ENCODE results near the gene MRPS33. TPM values are rescaled to one million over a fixed set of nuclear protein-coding genes. Genes with fewer than 3 reads are reported as not detected.
A peak's percentile ranks its signal among the peaks of the same experiment; 100 is the strongest.

MRPS33 gene
- total RNA-seq, 1 donor, result 23.2 TPM

- H3K4me2 ChIP-seq (ENCODE audit: insufficient read depth, low read length), result peak overlapping the region; percentile 96
- H3K4me3 ChIP-seq (ENCODE audit: insufficient read depth, low read length), result no peak overlapping the region
- H3K9me3 ChIP-seq (ENCODE audit: low read depth, low read length), result no peaks in the 10 kb centered on the region
- no peak for DNase-seq (ENCODE audit: insufficient read length, low spot score, missing footprints)
- no peaks in the 10 kb centered on the region for H3K27me3 ChIP-seq (ENCODE audit: insufficient read depth, low read length)
- H3K27ac ChIP-seq (ENCODE audit: low read depth, low read length), result peak overlapping the region; percentile 91
- H3K4me1 ChIP-seq (ENCODE audit: insufficient read depth, low read length), result peaks cover 21% of the 10 kb centered on the region
- TF ChIP-seq, protein P1, sequence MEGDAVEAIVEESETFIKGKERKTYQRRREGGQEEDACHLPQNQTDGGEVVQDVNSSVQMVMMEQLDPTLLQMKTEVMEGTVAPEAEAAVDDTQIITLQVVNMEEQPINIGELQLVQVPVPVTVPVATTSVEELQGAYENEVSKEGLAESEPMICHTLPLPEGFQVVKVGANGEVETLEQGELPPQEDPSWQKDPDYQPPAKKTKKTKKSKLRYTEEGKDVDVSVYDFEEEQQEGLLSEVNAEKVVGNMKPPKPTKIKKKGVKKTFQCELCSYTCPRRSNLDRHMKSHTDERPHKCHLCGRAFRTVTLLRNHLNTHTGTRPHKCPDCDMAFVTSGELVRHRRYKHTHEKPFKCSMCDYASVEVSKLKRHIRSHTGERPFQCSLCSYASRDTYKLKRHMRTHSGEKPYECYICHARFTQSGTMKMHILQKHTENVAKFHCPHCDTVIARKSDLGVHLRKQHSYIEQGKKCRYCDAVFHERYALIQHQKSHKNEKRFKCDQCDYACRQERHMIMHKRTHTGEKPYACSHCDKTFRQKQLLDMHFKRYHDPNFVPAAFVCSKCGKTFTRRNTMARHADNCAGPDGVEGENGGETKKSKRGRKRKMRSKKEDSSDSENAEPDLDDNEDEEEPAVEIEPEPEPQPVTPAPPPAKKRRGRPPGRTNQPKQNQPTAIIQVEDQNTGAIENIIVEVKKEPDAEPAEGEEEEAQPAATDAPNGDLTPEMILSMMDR (IDR thresholded peaks at IDR 0.05; ENCODE audit: extremely low read depth, low read depth, low read length), result no peak
- peaks cover 8% of the 10 kb centered on the region for H4K20me1 ChIP-seq (ENCODE audit: insufficient read depth, low read length)
- peaks cover 6% of the 10 kb centered on the region for H3K36me3 ChIP-seq (ENCODE audit: insufficient read depth, low read length)
- no peak overlapping the region for H2AFZ ChIP-seq (ENCODE audit: low read length)
- H3K79me2 ChIP-seq (ENCODE audit: insufficient read depth, low read length), result peaks cover 21% of the 10 kb centered on the region
Observed at GRCh38 chr7:141012696-141013344, 1.9 kb downstream of the MRPS33 start.

DNA sequence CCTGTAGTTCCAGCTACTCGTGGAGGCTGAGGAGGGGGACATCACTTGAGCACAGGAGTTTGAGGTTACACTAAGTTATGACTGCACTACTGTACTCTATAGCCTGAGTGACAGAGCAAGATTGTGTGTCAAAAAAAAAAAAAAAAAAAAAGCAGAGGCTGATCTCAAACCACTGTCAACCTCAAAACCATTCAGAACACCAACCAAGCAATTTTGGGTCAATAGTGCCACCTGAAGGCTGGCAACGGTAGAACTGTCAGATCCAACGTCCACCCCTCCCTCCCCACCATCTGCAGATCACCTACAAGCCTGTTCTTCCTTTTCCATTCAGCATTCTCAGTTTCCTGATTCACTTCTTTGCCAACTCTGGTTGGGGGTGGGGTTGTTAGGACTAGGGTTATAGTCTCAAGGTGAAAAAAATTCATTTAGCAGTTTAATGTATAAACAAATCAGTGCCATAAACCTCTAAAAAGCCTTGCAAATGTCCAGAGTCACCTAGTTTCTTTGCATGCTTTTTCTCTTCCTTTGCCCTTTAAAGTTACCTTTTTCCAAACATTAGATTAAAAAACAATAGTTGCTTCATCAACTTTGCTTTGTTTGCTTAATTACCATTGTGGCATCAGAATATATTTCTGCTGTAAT lies 2.6 kb downstream of the MRPS33 start:
- Histone ChIP-seq H3K79me2 (ENCODE audit: insufficient read depth, low read length) (peaks cover 21% of the 10 kb centered on the region), H3K4me3 (ENCODE audit: insufficient read depth, low read length) (no peak overlapping the region), H2AFZ (ENCODE audit: low read length) (no peak overlapping the region), H3K4me1 (ENCODE audit: insufficient read depth, low read length) (peaks cover 21% of the 10 kb centered on the region), H3K27ac (ENCODE audit: low read depth, low read length) (peak overlapping the region; percentile 91), H4K20me1 (ENCODE audit: insufficient read depth, low read length) (peaks cover 8% of the 10 kb centered on the region), H3K9me3 (ENCODE audit: low read depth, low read length) (no peaks in the 10 kb centered on the region), H3K36me3 (ENCODE audit: insufficient read depth, low read length) (peaks cover 10% of the 10 kb centered on the region), H3K4me2 (ENCODE audit: insufficient read depth, low read length) (no peak overlapping the region), H3K27me3 (ENCODE audit: insufficient read depth, low read length) (no peaks in the 10 kb centered on the region)
- TF ChIP-seq, protein P1 (IDR thresholded peaks at IDR 0.05; ENCODE audit: extremely low read depth, low read depth, low read length), result peak; percentile 65
- no peak for DNase-seq (ENCODE audit: insufficient read length, low spot score, missing footprints)

DNA sequence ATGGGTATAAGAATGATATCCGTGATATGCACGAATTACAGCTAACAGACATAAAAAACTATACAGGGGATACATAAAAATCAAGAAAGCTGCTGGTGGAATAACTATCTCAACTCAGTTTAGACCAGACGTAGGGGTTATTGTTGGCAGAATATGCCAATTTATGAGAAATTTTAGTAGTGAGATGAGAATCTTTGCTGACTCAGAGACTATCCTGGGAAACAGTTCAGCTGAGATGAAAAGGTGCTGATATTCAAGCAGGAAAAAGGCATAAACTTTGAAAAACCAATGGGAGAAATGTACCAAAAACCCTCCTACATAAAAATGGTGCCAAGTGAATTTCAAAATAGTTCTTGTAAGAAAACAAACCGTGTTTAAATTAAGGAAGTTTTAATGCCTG lies 3.3 kb downstream of the MRPS33 start:
- H3K36me3 ChIP-seq (ENCODE audit: insufficient read depth, low read length), result peaks cover 17% of the 10 kb centered on the region
- no peak overlapping the region for H3K4me2 ChIP-seq (ENCODE audit: insufficient read depth, low read length)
- H4K20me1 ChIP-seq (ENCODE audit: insufficient read depth, low read length), result peaks cover 8% of the 10 kb centered on the region
- H3K4me3 ChIP-seq (ENCODE audit: insufficient read depth, low read length), result no peak overlapping the region
- H3K79me2 ChIP-seq (ENCODE audit: insufficient read depth, low read length), result peaks cover 21% of the 10 kb centered on the region
- H3K9me3 ChIP-seq (ENCODE audit: low read depth, low read length), result no peaks in the 10 kb centered on the region
- TF ChIP-seq, protein P1 (IDR thresholded peaks at IDR 0.05; ENCODE audit: extremely low read depth, low read depth, low read length), result no peak
- DNase-seq (ENCODE audit: insufficient read length, low spot score, missing footprints), result no peak
- H3K27ac ChIP-seq (ENCODE audit: low read depth, low read length), result no peak overlapping the region
- H2AFZ ChIP-seq (ENCODE audit: low read length), result no peak overlapping the region
- H3K27me3 ChIP-seq (ENCODE audit: insufficient read depth, low read length), result no peaks in the 10 kb centered on the region
- H3K4me1 ChIP-seq (ENCODE audit: insufficient read depth, low read length), result peaks cover 21% of the 10 kb centered on the region
